HCT116 (cell line): ENCODE data around the gene SPACA4. TPM values are rescaled to one million over a fixed set of nuclear protein-coding genes. Genes with fewer than 3 reads are reported as not detected.
A peak's percentile ranks its signal among the peaks of the same experiment; 100 is the strongest.

Experiments used
- ATAC-seq: fragments of 200-7000 bp; cut with Tn5 transposase; 2 replicates; pipeline ENCODE4 v1.9.1; 2020; ENCODE audit warnings: mild to moderate bottlenecking, moderate library complexity
- BruUV-seq: library from RNA; stranded (reverse); fragments of 400-500 nt; replicated peaks from 2 replicates; lab custom pipeline; 2021; lab: Mats Ljungman, UMichigan
- CTCF ChIA-PET: fragments of 300-600 bp; sonication (Branson Sonifier 250); formaldehyde crosslinking; loops from one replicate; lab custom pipeline; 2021; ENCODE audit warnings: antibody characterized with exemption; lab: Charles Lee
- POLR2A ChIA-PET: fragments of 300-600, 350-600 bp; sonication (Branson Sonifier 250); formaldehyde crosslinking; loops from one replicate; lab custom pipeline; 2021; ENCODE audit warnings: antibody characterized with exemption; lab: Charles Lee
- RAD21 ChIA-PET, 2 experiments: fragments of 300-600 bp; sonication (Branson Sonifier 250); formaldehyde crosslinking; loops; one replicate each; lab custom pipeline; 2023; ENCODE audit warnings: low total read pairs in 2 of 2; ENCODE audit not compliant: uncharacterized antibody in 2 of 2, unreplicated experiment in 2 of 2, low non-redundant PET in 1 of 2; lab: Charles Lee
- DNase-seq: peaks from one replicate; pipeline ENCODE4 v3.0.0-alpha.2; 2010; ENCODE audit warnings: low read depth, low spot score
- H2AFZ ChIP-seq: fragments of 200-600 bp; shearing (Covaris generic), sonication (generic); 2 replicates; pipeline ENCODE4 v1.6.1; 2017; ENCODE audit warnings: low read depth, mixed run types, mixed read lengths, antibody characterized with exemption, low read length; ENCODE audit not compliant: poor library complexity, severe bottlenecking
- H3K27ac ChIP-seq: 2 replicates; pipeline ENCODE4 v1.5.1; 2012; ENCODE audit warnings: low read depth, low read length
- H3K27me3 ChIP-seq: fragments of 200-600 bp; sonication (generic); 2 replicates; pipeline ENCODE4 v1.6.1; 2016; ENCODE audit warnings: mixed run types, low read length, mixed read lengths; ENCODE audit not compliant: insufficient read depth
- H3K36me3 ChIP-seq, 2 experiments: fragments of 200-500 bp in 1 of 2; fragments of 200-600 bp in 1 of 2; sonication (Bioruptor generic) in 1 of 2; sonication (generic) in 1 of 2; 2 replicates each; pipeline versions ENCODE4 v1.5.1 to v1.6.1; 2014 to 2016; ENCODE audit warnings: low read length in 2 of 2, inconsistent platforms in 1 of 2, mixed read lengths in 1 of 2, mixed run types in 1 of 2; ENCODE audit not compliant: insufficient read depth in 2 of 2, control insufficient read depth in 1 of 2
- H3K4me1 ChIP-seq, 2 experiments: fragments of 200-600 bp in 1 of 2; sonication (generic) in 1 of 2; 2 replicates each; pipeline versions ENCODE4 v1.5.1 to v1.6.1; 2012 to 2017; ENCODE audit warnings: low read length in 2 of 2, inconsistent platforms in 1 of 2, mild to moderate bottlenecking in 1 of 2, mixed read lengths in 1 of 2, mixed run types in 1 of 2, moderate library complexity in 1 of 2; ENCODE audit not compliant: insufficient read depth in 2 of 2, control insufficient read depth in 1 of 2
- H3K4me2 ChIP-seq: fragments of 200-600 bp; sonication (generic); 2 replicates; pipeline ENCODE4 v1.6.1; 2017; ENCODE audit warnings: mixed run types, low read length, mixed read lengths
- H3K4me3 ChIP-seq, 2 experiments: fragments of 200-600 bp in 1 of 2; sonication (generic) in 1 of 2; replicated peaks in 1 of 2; 2 replicates each; pipeline ENCODE4 v1.5.1; 2011 to 2016; ENCODE audit warnings: low read length in 2 of 2, control low read depth in 1 of 2, low read depth in 1 of 2, mild to moderate bottlenecking in 1 of 2, mixed read lengths in 1 of 2, mixed run types in 1 of 2
- H3K79me2 ChIP-seq: fragments of 200-600 bp; sonication (generic); 2 replicates; pipeline ENCODE4 v1.6.1; 2017; ENCODE audit warnings: mild to moderate bottlenecking, mixed run types, low read length, moderate library complexity, mixed read lengths; ENCODE audit not compliant: insufficient read depth
- H3K9ac ChIP-seq: fragments of 200-600 bp; sonication (generic); 2 replicates; pipeline ENCODE4 v1.6.1; 2016; ENCODE audit warnings: low read length, mixed read lengths
- H3K9me2 ChIP-seq: fragments of 200-600 bp; sonication (generic), shearing (Covaris generic); 2 replicates; pipeline ENCODE4 v1.6.1; 2017; ENCODE audit warnings: mixed run types, mild to moderate bottlenecking, moderate library complexity; ENCODE audit not compliant: insufficient read depth
- H3K9me3 ChIP-seq, 2 experiments: fragments of 200-500 bp in 1 of 2; fragments of 200-600 bp in 1 of 2; sonication (Bioruptor generic) in 1 of 2; sonication (generic) in 1 of 2; 2 replicates each; pipeline ENCODE4 v1.6.1; 2014 to 2017; ENCODE audit warnings: low read length in 2 of 2, mixed read lengths in 2 of 2, inconsistent platforms in 1 of 2, low read depth in 1 of 2, mild to moderate bottlenecking in 1 of 2, mixed run types in 1 of 2, moderate library complexity in 1 of 2; ENCODE audit not compliant: control insufficient read depth in 1 of 2, insufficient read depth in 1 of 2
- H4K20me1 ChIP-seq: fragments of 200-600 bp; sonication (generic), shearing (Covaris generic); 2 replicates; pipeline ENCODE4 v1.6.1; 2017; ENCODE audit warnings: mixed run types, mild to moderate bottlenecking, moderate library complexity; ENCODE audit not compliant: insufficient read depth
- ATF3 ChIP-seq: IDR thresholded peaks from 2 replicates; pipeline ENCODE4 v1.6.1; 2012
- CBX3 ChIP-seq: IDR thresholded peaks from 2 replicates; pipeline ENCODE4 v1.6.1; 2012; ENCODE audit warnings: low read depth
- CEBPB ChIP-seq: IDR thresholded peaks from 2 replicates; pipeline ENCODE4 v1.6.1; 2012; ENCODE audit warnings: low read depth
- EZH2 ChIP-seq: fragments of 200-600 bp; sonication (generic); IDR thresholded peaks from 2 replicates; pipeline ENCODE4 v1.6.1; 2017; ENCODE audit warnings: antibody characterized with exemption, mixed run types
- JUND ChIP-seq: IDR thresholded peaks from 2 replicates; pipeline ENCODE4 v1.6.1; 2012
- POLR2A ChIP-seq: IDR thresholded peaks from 2 replicates; pipeline ENCODE4 v1.7.0; 2011; ENCODE audit warnings: borderline replicate concordance; ENCODE audit not compliant: insufficient read depth, insufficient read length; ENCODE audit errors: extremely low read depth
- SIN3A ChIP-seq: IDR thresholded peaks from 2 replicates; pipeline ENCODE4 v1.6.1; 2012; ENCODE audit warnings: low read depth
- SP1 ChIP-seq: IDR thresholded peaks from 2 replicates; pipeline ENCODE4 v1.6.1; 2012; ENCODE audit warnings: low read depth
- ZBTB33 ChIP-seq: IDR thresholded peaks from 2 replicates; pipeline ENCODE4 v1.6.1; 2011; ENCODE audit warnings: mild to moderate bottlenecking, low read length, moderate library complexity; ENCODE audit not compliant: insufficient replicate concordance; ENCODE audit errors: extremely low read depth
- ZNF274 ChIP-seq: fragments of 200-500 bp; sonication (Bioruptor generic); IDR thresholded peaks from 2 replicates; pipeline ENCODE4 v1.6.1; 2014; ENCODE audit warnings: mild to moderate bottlenecking, low read depth, low read length, inconsistent platforms
- intact Hi-C: fragments of 100-400 bp; cut with micrococcal nuclease; formaldehyde crosslinking; loops from 2 replicates; pipeline ENCODE4 v1.10.0; 2022
- total RNA-seq: library from RNA; stranded (reverse); gene quantifications from one replicate; pipeline ENCODE4 v1.2.1, GENCODE V29; 2021; ENCODE audit not compliant: unreplicated experiment
- TF ChIP-seq, protein P1 (sequence below): IDR thresholded peaks from 2 replicates; pipeline ENCODE4 v1.6.1; 2012; ENCODE audit warnings: low read depth

Gene SPACA4
- total RNA-seq, 1 experiment from 2014 or later: not detected

- BruUV-seq: no TSS peak
- peaks cover 0 to 2% of the 10 kb centered on the region in 2 experiments; a peak in 2 of 4 replicates for H3K4me1 ChIP-seq
- H3K9ac ChIP-seq: no peak overlapping the region
- ATAC-seq: 0 out of 2 replicates have a peak, but pooled peaks have one; percentile 31
- H3K9me2 ChIP-seq: no peaks in the 10 kb centered on the region
- H3K27me3 ChIP-seq: no peaks in the 10 kb centered on the region
- no peak for TF ChIP-seq SP1
- no peak for TF ChIP-seq ZNF274
- TF ChIP-seq POLR2A: no peak
- TF ChIP-seq CBX3: no peak
- TF ChIP-seq JUND: no peak
- TF ChIP-seq SIN3A: no peak
- TF ChIP-seq CEBPB: no peak
- no peak for TF ChIP-seq EZH2
- TF ChIP-seq ZBTB33: no peak
- CTCF ChIA-PET: interaction anchor here (0.7 to 1.1 kb wide), 2 partner anchors 13 to 106 kb away, joined by 3 to 5 read pairs; no protein-coding TSS in a partner anchor
- no peak overlapping the region for H2AFZ ChIP-seq
- no peak overlapping the region for H3K4me2 ChIP-seq
- H3K4me3 ChIP-seq: no peak overlapping the region
- no peaks in the 10 kb centered on the region for H3K79me2 ChIP-seq
- RAD21 ChIA-PET: no interaction called here
- intact Hi-C loops: no loop called here
- no peaks in the 10 kb centered on the region for H4K20me1 ChIP-seq
- DNase-seq: no peak
- H3K27ac ChIP-seq: no peak overlapping the region
- no peaks in the 10 kb centered on the region for H3K36me3 ChIP-seq
- no peaks in the 10 kb centered on the region for H3K9me3 ChIP-seq
- POLR2A ChIA-PET: no interaction called here
Measured at GRCh38 chr19:48595833-48596232, 10.7 kb upstream of the SPACA4 start.

- BruUV-seq: no TSS peak
- TF ChIP-seq ATF3 (no peak), CBX3 (no peak)
- TF ChIP-seq, protein P1, sequence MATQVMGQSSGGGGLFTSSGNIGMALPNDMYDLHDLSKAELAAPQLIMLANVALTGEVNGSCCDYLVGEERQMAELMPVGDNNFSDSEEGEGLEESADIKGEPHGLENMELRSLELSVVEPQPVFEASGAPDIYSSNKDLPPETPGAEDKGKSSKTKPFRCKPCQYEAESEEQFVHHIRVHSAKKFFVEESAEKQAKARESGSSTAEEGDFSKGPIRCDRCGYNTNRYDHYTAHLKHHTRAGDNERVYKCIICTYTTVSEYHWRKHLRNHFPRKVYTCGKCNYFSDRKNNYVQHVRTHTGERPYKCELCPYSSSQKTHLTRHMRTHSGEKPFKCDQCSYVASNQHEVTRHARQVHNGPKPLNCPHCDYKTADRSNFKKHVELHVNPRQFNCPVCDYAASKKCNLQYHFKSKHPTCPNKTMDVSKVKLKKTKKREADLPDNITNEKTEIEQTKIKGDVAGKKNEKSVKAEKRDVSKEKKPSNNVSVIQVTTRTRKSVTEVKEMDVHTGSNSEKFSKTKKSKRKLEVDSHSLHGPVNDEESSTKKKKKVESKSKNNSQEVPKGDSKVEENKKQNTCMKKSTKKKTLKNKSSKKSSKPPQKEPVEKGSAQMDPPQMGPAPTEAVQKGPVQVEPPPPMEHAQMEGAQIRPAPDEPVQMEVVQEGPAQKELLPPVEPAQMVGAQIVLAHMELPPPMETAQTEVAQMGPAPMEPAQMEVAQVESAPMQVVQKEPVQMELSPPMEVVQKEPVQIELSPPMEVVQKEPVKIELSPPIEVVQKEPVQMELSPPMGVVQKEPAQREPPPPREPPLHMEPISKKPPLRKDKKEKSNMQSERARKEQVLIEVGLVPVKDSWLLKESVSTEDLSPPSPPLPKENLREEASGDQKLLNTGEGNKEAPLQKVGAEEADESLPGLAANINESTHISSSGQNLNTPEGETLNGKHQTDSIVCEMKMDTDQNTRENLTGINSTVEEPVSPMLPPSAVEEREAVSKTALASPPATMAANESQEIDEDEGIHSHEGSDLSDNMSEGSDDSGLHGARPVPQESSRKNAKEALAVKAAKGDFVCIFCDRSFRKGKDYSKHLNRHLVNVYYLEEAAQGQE: no peak
- Histone ChIP-seq H3K4me3 (no peak overlapping the region), H3K36me3 (no peaks in the 10 kb centered on the region), H2AFZ (no peak overlapping the region), H3K4me1 (no peaks in the 10 kb centered on the region), H4K20me1 (no peaks in the 10 kb centered on the region), H3K27me3 (no peaks in the 10 kb centered on the region), H3K9me3 (no peaks in the 10 kb centered on the region), H3K9me2 (no peaks in the 10 kb centered on the region), H3K4me2 (no peak overlapping the region), H3K27ac (no peak overlapping the region), H3K9ac (no peak overlapping the region), H3K79me2 (no peaks in the 10 kb centered on the region)
- intact Hi-C loops: no loop called here
- ATAC-seq: no peak
- CTCF ChIA-PET: no interaction called here
- DNase-seq: no peak
- RAD21 ChIA-PET: no interaction called here
- POLR2A ChIA-PET: interaction anchor here (0.6 kb wide), 1 partner anchor 272 kb away, joined by 3 read pairs; no protein-coding TSS in a partner anchor
Measured at GRCh38 chr19:48596237-48596636, 10.3 kb upstream of the SPACA4 start.
